GM19397 (cell line): ENCODE measurements around the gene IL12RB2.

Source experiments
- ATAC-seq: cut with Tn5 transposase; IDR thresholded peaks from one replicate; pipeline ENCODE4 v1.9.1; 2021; ENCODE audit warnings: mild to moderate bottlenecking, moderate library complexity; ENCODE audit not compliant: unreplicated experiment

Gene IL12RB2

GRCh38 chr1:67346982-67347381, 39.3 kb downstream of the IL12RB2 start:
- ATAC-seq = no peak

GRCh38 chr1:67347688-67348472, 40.2 kb downstream of the IL12RB2 start:
- ATAC-seq = no peak

- no peak for ATAC-seq
Measured at GRCh38 chr1:67348586-67349252, 41.0 kb downstream of the IL12RB2 start.

- no peak for ATAC-seq
Measured at GRCh38 chr1:67350783-67351182, 43.1 kb downstream of the IL12RB2 start.

- no peak for ATAC-seq
Measured at GRCh38 chr1:67352211-67352610, 44.5 kb downstream of the IL12RB2 start.

- no peak for ATAC-seq
Measured at GRCh38 chr1:67355745-67356424, 48.2 kb downstream of the IL12RB2 start.

- no peak for ATAC-seq
Measured at GRCh38 chr1:67359592-67359991, 51.9 kb downstream of the IL12RB2 start.

- ATAC-seq = no peak
Measured at GRCh38 chr1:67361641-67362040, 54.0 kb downstream of the IL12RB2 start.

- no peak for ATAC-seq
Measured at GRCh38 chr1:67367370-67368045, 59.8 kb downstream of the IL12RB2 start.

GRCh38 chr1:67368046-67368514, 60.4 kb downstream of the IL12RB2 start:
- ATAC-seq = no peak

- ATAC-seq = no peak
Measured at GRCh38 chr1:67371043-67371442, 63.4 kb downstream of the IL12RB2 start.

- ATAC-seq = no peak
Measured at GRCh38 chr1:67371681-67372080, 64.0 kb downstream of the IL12RB2 start.

GRCh38 chr1:67372136-67372535, 64.5 kb downstream of the IL12RB2 start:
- ATAC-seq = no peak

GRCh38 chr1:67372898-67373297, 65.2 kb downstream of the IL12RB2 start:
- ATAC-seq = no peak

- ATAC-seq = no peak
Measured at GRCh38 chr1:67376381-67376780, 68.7 kb downstream of the IL12RB2 start.

- ATAC-seq = no peak
Measured at GRCh38 chr1:67377253-67377652, 69.6 kb downstream of the IL12RB2 start.

- no peak for ATAC-seq
Measured at GRCh38 chr1:67381154-67381553, 73.5 kb downstream of the IL12RB2 start.

- no peak for ATAC-seq
Measured at GRCh38 chr1:67382292-67382691, 74.6 kb downstream of the IL12RB2 start.

- no peak for ATAC-seq
Measured at GRCh38 chr1:67383999-67384638, 76.4 kb downstream of the IL12RB2 start.

GRCh38 chr1:67390041-67390887, 82.6 kb downstream of the IL12RB2 start:
- ATAC-seq = no peak
